Upper lobe of left lung (tissue), 6 donors: ENCODE measurements around the gene SSBP3. TPM values are rescaled to one million over a fixed set of nuclear protein-coding genes. Genes with fewer than 3 reads are reported as not detected.

Source experiments
- ATAC-seq, 2 donors: fragments of 200-7000 bp; cut with Tn5 transposase; one replicate each; pipeline ENCODE4 v1.9.1; 2022; ENCODE audit warnings: mild to moderate bottlenecking in 2 of 2, moderate library complexity in 2 of 2; ENCODE audit not compliant: low FRiP score in 2 of 2
- DNase-seq, 2 donors: peaks; one replicate each; pipeline ENCODE4 v3.0.0-alpha.2; 2019 to 2020
- H3K27ac ChIP-seq, 4 donors: fragments of 200-600 bp; sonication (generic); one replicate each; pipeline ENCODE4 v1.5.1; 2016 to 2019
- H3K27me3 ChIP-seq, 4 donors: fragments of 200-600 bp; sonication (generic); one replicate each; pipeline ENCODE4 v1.5.1; 2017 to 2019
- H3K36me3 ChIP-seq, 4 donors: fragments of 200-600 bp; sonication (generic); one replicate each; pipeline ENCODE4 v1.5.1; 2016 to 2019
- H3K4me1 ChIP-seq, 4 donors: fragments of 200-600 bp; sonication (generic); one replicate each; pipeline ENCODE4 v1.5.1; 2018 to 2019
- H3K4me3 ChIP-seq, 4 donors: fragments of 200-600 bp; sonication (generic); one replicate each; pipeline ENCODE4 v1.5.1; 2017 to 2019; ENCODE audit warnings: mild to moderate bottlenecking in 2 of 4, moderate library complexity in 1 of 4
- H3K9me3 ChIP-seq, 4 donors: fragments of 200-600 bp; sonication (generic); one replicate each; pipeline ENCODE4 v1.5.1; 2018 to 2019
- EP300 ChIP-seq, 4 donors: sonication (generic); formaldehyde crosslinking; IDR thresholded peaks; one replicate each; pipeline ENCODE4 v1.5.1; 2017; ENCODE audit warnings: antibody characterized with exemption in 4 of 4, control low read depth in 2 of 4
- POLR2A ChIP-seq, 4 donors: fragments of 450-650 bp; IDR thresholded peaks; one replicate each; pipeline ENCODE4 v1.5.1; 2016 to 2017; ENCODE audit warnings: antibody characterized with exemption in 4 of 4, mild to moderate bottlenecking in 2 of 4
- POLR2AphosphoS5 ChIP-seq, 2 donors: sonication (generic); formaldehyde crosslinking; IDR thresholded peaks; one replicate each; pipeline ENCODE4 v1.5.1; 2017; ENCODE audit warnings: antibody characterized with exemption in 2 of 2
- WGBS, 2 donors: methylation state at CpG; one replicate each; pipeline ENCODE4 v1.1.5; 2017 to 2018; 5-methylcytosine and 5-hydroxymethylcytosine counted together
- total RNA-seq, 6 donors: library from RNA; depleted of rRNA in 4 of 6; stranded (reverse); fragments of >200 nt in 4 of 6; gene quantifications; one replicate each; pipeline versions ENCODE4 v1.1.0 to v1.2.1, GENCODE V29; 2016 to 2021
- TF ChIP-seq, protein P1 (sequence below), 6 experiments: fragments of 450-650 bp in 4 of 6; fragments of 200-600 bp in 2 of 6; sonication (generic) in 2 of 6; IDR thresholded peaks; one replicate each; pipeline ENCODE4 v1.5.1; 2016 to 2019; ENCODE audit warnings: antibody characterized with exemption in 6 of 6
- donor health status: DM: no; HTN: no; CAD: no; lungs with moderate emphysema.
- donor health status: DM: no; HTN: yes; CAD: no; lungs with severe emphysema.

Gene SSBP3
- total RNA-seq, 6 donors from 2014 or later: 17.8 to 35.6 (median 26.4) TPM

DNA sequence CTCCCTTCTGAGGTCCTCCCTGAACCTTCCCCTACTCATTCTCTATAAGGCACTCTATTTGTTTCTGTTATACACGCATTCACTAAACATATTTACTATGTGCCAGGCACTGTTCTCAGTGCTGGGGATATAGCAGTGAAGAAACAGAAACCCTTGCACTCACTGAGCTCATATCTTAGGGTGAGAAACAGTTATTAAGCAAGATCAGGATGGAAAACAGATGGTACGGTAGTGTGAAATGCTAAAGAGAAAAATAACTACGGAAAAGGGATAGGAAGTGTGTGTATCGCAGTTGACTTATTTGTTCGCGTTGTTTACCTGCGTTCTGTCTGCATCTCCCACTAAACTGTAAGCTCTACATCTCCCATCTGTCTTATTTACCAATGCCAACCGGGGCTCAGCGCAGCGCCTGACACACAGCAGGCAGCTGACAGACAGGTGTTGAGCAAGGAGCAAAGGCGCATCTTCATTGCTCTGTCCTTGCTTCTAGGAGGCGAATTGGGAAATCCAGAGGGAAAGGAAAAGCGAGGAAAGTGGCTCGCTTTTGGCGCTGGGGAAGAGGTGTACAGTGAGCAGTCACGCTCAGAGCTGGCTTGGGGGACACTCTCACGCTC lies 206.9 kb downstream of the SSBP3 start:
- DNase-seq (no peak), ATAC-seq (no peak)
- peaks cover 0 to 16% (median 7%) of the 10 kb centered on the region in 4 donors for H3K36me3 ChIP-seq
- H3K4me1 ChIP-seq: peaks cover 15 to 28% (median 19%) of the 10 kb centered on the region in 4 donors
- WGBS, 2 donors: 12 to 13% methylated on average over 15 to 17 of the region's 17 CpGs
- no peaks in the 10 kb centered on the region for H3K27me3 ChIP-seq
- TF ChIP-seq EP300 (IDR thresholded peaks at IDR 0.05) (no peak), POLR2A (IDR thresholded peaks at IDR 0.05) (no peak), POLR2AphosphoS5 (IDR thresholded peaks at IDR 0.05) (no peak)
- TF ChIP-seq, protein P1, sequence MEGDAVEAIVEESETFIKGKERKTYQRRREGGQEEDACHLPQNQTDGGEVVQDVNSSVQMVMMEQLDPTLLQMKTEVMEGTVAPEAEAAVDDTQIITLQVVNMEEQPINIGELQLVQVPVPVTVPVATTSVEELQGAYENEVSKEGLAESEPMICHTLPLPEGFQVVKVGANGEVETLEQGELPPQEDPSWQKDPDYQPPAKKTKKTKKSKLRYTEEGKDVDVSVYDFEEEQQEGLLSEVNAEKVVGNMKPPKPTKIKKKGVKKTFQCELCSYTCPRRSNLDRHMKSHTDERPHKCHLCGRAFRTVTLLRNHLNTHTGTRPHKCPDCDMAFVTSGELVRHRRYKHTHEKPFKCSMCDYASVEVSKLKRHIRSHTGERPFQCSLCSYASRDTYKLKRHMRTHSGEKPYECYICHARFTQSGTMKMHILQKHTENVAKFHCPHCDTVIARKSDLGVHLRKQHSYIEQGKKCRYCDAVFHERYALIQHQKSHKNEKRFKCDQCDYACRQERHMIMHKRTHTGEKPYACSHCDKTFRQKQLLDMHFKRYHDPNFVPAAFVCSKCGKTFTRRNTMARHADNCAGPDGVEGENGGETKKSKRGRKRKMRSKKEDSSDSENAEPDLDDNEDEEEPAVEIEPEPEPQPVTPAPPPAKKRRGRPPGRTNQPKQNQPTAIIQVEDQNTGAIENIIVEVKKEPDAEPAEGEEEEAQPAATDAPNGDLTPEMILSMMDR (IDR thresholded peaks at IDR 0.05): no peak
- H3K9me3 ChIP-seq: no peaks in the 10 kb centered on the region
- H3K4me3 ChIP-seq: peak overlapping the region; percentile 27 to 98 (median 82)
- peak overlapping the region; percentile 60 to 90 (median 82) for H3K27ac ChIP-seq

DNA sequence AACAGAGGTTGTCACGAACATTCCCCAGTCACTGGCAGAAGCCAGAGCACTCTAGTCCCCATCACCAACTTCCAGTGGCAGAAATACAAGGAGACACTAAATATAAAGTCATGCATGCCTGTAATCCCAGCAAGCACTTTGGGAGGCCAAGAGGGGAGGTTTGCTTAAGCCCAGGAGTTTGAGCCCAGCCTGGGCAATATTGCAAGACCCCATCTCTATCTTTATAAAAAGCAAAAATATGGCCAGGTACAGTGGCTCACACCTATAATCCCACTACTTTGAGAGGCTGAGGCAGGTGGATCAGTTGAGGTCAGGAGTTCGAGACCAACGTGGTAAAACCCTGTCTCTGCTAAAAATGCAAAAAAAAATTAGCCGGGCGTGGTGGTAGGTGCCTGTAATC lies 212.7 kb downstream of the SSBP3 start:
- no peak overlapping the region for H3K4me3 ChIP-seq
- WGBS, 2 donors: 94 to 96% methylated on average over 5 of the region's 5 CpGs
- DNase-seq (no peak), ATAC-seq (no peak)
- TF ChIP-seq EP300 (IDR thresholded peaks at IDR 0.05) (no peak), POLR2A (IDR thresholded peaks at IDR 0.05) (no peak), POLR2AphosphoS5 (IDR thresholded peaks at IDR 0.05) (no peak)
- TF ChIP-seq, protein P1 (IDR thresholded peaks at IDR 0.05): no peak
- H3K27me3 ChIP-seq: no peaks in the 10 kb centered on the region
- H3K9me3 ChIP-seq: no peaks in the 10 kb centered on the region
- H3K36me3 ChIP-seq: peaks cover 0 to 43% (median 21%) of the 10 kb centered on the region in 4 donors
- no peaks in the 10 kb centered on the region for H3K4me1 ChIP-seq
- no peak overlapping the region for H3K27ac ChIP-seq

DNA sequence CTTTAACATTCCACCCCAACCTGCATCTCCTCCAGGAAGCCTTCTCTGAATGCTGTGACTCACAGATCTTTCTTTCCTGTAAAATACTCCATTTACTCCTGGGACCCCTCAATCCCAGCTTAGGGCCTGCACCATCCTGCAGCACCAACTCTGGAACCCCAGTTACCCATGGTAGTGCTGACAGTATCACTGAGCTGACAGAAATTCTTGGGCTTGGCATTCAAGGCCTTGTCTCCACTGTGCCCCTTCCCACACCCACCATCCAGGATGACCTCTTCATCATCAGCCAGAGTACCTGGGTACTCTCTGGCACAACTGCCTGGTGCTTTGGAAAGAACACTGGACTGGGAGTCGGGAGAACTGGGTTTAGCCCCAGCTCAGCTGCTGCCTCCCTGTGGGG lies 214.7 kb downstream of the SSBP3 start:
- H3K4me1 ChIP-seq: no peaks in the 10 kb centered on the region
- H3K27me3 ChIP-seq: no peaks in the 10 kb centered on the region
- no peak for ATAC-seq
- TF ChIP-seq EP300 (IDR thresholded peaks at IDR 0.05) (no peak), POLR2A (IDR thresholded peaks at IDR 0.05) (no peak), POLR2AphosphoS5 (IDR thresholded peaks at IDR 0.05) (no peak)
- TF ChIP-seq, protein P1 (IDR thresholded peaks at IDR 0.05): no peak
- no peak overlapping the region for H3K4me3 ChIP-seq
- H3K27ac ChIP-seq: no peak overlapping the region
- 100% methylated on average over 1 of the region's 1 CpG for WGBS, 2 donors
- no peak for DNase-seq
- no peaks in the 10 kb centered on the region for H3K9me3 ChIP-seq
- peaks cover 0 to 51% (median 24%) of the 10 kb centered on the region in 4 donors for H3K36me3 ChIP-seq

DNA sequence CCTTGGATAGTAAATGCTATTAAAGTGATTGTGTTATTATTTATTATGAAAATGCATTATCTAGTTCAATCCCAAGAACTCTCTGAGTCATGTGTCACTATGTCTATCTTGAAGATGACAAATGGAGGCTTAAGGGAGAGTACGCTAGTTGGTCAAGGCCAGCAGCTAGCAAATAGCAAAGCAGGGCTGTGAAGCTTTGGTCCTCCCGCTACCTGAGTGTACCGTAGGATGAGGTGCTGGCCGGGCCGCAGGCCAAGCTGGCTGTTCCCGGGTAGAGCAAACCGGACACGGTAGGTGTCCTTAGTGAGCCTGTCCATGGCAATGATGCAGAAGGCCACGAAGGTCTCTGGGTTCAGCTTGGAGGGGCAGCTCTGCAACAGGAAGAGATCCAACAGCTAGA lies 215.7 kb downstream of the SSBP3 start:
- no peak overlapping the region for H3K4me3 ChIP-seq
- TF ChIP-seq POLR2AphosphoS5 (IDR thresholded peaks at IDR 0.05) (no peak), POLR2A (IDR thresholded peaks at IDR 0.05) (no peak), EP300 (IDR thresholded peaks at IDR 0.05) (no peak)
- TF ChIP-seq, protein P1 (IDR thresholded peaks at IDR 0.05): no peak

DNA sequence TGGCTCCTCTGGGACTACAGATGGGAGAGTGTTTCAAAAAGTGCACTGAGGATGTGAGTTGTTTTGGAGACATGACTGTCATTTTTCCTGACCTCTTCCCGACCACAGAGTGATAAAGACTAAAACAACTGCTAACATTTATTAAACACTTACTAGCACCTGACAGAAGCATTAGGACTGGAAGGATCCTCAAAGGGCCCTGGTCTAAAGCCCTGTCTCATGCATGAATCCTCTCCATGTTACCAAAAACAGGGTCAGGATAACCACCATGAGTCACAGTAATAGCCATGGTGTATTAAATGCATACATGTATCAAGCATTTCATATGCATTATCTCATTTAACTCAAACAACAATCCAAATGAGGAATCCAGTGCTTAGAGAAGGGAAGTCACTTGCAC lies 217.9 kb downstream of the SSBP3 start:
- ATAC-seq: no peak
- peaks cover 0 to 31% (median 18%) of the 10 kb centered on the region in 4 donors for H3K36me3 ChIP-seq
- TF ChIP-seq EP300 (IDR thresholded peaks at IDR 0.05): no peak
- no peak for TF ChIP-seq POLR2A (IDR thresholded peaks at IDR 0.05)
- no peak for TF ChIP-seq POLR2AphosphoS5 (IDR thresholded peaks at IDR 0.05)
- TF ChIP-seq, protein P1 (IDR thresholded peaks at IDR 0.05): no peak

More for the DNA sequence above, 215.7 kb downstream of the SSBP3 start:
- 92 to 100% methylated on average over 5 to 9 of the region's 9 CpGs for WGBS, 2 donors
- DNase-seq (peak in 1 of 2 donors; percentile 61), ATAC-seq (peak in 1 of 2 donors; percentile 26)
- H3K27ac ChIP-seq: no peak overlapping the region
- peaks cover 0 to 48% (median 22%) of the 10 kb centered on the region in 4 donors for H3K36me3 ChIP-seq
- H3K4me1 ChIP-seq: no peaks in the 10 kb centered on the region
- H3K27me3 ChIP-seq: no peaks in the 10 kb centered on the region
- H3K9me3 ChIP-seq: no peaks in the 10 kb centered on the region

More for the DNA sequence above, 217.9 kb downstream of the SSBP3 start:
- DNase-seq: no peak
- H3K27ac ChIP-seq: no peak overlapping the region
- H3K4me1 ChIP-seq: no peaks in the 10 kb centered on the region
- no peaks in the 10 kb centered on the region for H3K9me3 ChIP-seq
- H3K4me3 ChIP-seq: no peak overlapping the region
- 60 to 92% methylated on average over 1 of the region's 1 CpG for WGBS, 2 donors
- H3K27me3 ChIP-seq: no peaks in the 10 kb centered on the region
